Natural killer cell (primary cell): Measurements from ENCODE around the gene NRXN3. TPM values are rescaled to one million over a fixed set of nuclear protein-coding genes. Genes with fewer than 3 reads are reported as not detected.

ENCODE experiments used
- ATAC-seq, 3 donors: fragments of 150-1000 bp in 2 of 3; fragments of 200-7000 bp in 1 of 3; cut with Tn5 transposase; 1 replicate in 1 of 3; 2 replicates in 2 of 3; pipeline ENCODE4 v1.10.0; 2021; ENCODE audit warnings: mild to moderate bottlenecking in 2 of 3, moderate library complexity in 2 of 3
- DNase-seq, 2 donors: peaks; one replicate each; pipeline versions ENCODE4 v3.0.0 to v3.0.0-alpha.2; 2013 to 2021; ENCODE audit warnings: mixed read lengths in 1 of 2
- H3K27ac ChIP-seq: one replicate; pipeline ENCODE4 v1.5.1; 2013; ENCODE audit warnings: mild to moderate bottlenecking, low read length
- H3K27me3 ChIP-seq: one replicate; pipeline ENCODE4 v1.6.1; 2013; ENCODE audit warnings: low read length; ENCODE audit not compliant: control insufficient read depth, insufficient read depth
- H3K36me3 ChIP-seq: one replicate; pipeline ENCODE4 v1.6.1; 2013; ENCODE audit warnings: low read length; ENCODE audit not compliant: control insufficient read depth, insufficient read depth
- H3K4me1 ChIP-seq: one replicate; pipeline ENCODE4 v1.6.1; 2013; ENCODE audit warnings: low read length; ENCODE audit not compliant: control insufficient read depth, insufficient read depth
- H3K4me3 ChIP-seq: one replicate; pipeline ENCODE4 v1.5.1; 2013; ENCODE audit warnings: low read length
- H3K9me3 ChIP-seq: one replicate; pipeline ENCODE4 v1.6.1; 2013; ENCODE audit warnings: low read length; ENCODE audit not compliant: control insufficient read depth, insufficient read depth
- H3K27ac Mint-ChIP-seq, 2 donors: one replicate each; pipeline ENCODE4 v1.8.0; 2022; ENCODE audit warnings: mild to moderate bottlenecking in 2 of 2, mixed read lengths in 2 of 2, moderate library complexity in 1 of 2
- H3K27me3 Mint-ChIP-seq, 2 donors: one replicate each; pipeline ENCODE4 v1.8.0; 2022; ENCODE audit warnings: low read depth in 2 of 2, mixed read lengths in 2 of 2
- H3K36me3 Mint-ChIP-seq: one replicate; pipeline ENCODE4 v1.8.0; 2022; ENCODE audit warnings: mixed read lengths
- H3K4me1 Mint-ChIP-seq, 2 donors: one replicate each; pipeline ENCODE4 v1.8.0; 2022; ENCODE audit warnings: mixed read lengths in 2 of 2
- H3K4me3 Mint-ChIP-seq: one replicate; pipeline ENCODE4 v1.8.0; 2022; ENCODE audit warnings: mild to moderate bottlenecking, moderate library complexity, mixed read lengths
- H3K9me3 Mint-ChIP-seq, 2 donors: one replicate each; pipeline ENCODE4 v1.8.0; 2022; ENCODE audit warnings: mixed read lengths in 2 of 2
- CTCF ChIP-seq: fragments of 200-600 bp; IDR thresholded peaks from one replicate; pipeline ENCODE4 v1.8.0; 2022; ENCODE audit warnings: antibody characterized with exemption
- WGBS: methylation state at CpG from one replicate; pipeline ENCODE4 v1.1.7; 2013; ENCODE audit warnings: missing lambda C conversion rate; ENCODE audit not compliant: insufficient coverage; 5-methylcytosine and 5-hydroxymethylcytosine counted together
- intact Hi-C: fragments of 100-400 bp; cut with micrococcal nuclease; formaldehyde crosslinking; loops from one replicate; pipeline ENCODE4 v1.14.2; 2022
- total RNA-seq, 4 donors: library from RNA; stranded (reverse); fragments of 120-200 nt in 1 of 4; gene quantifications; one replicate each; pipeline versions ENCODE4 v1.2.3 to v1.2.4, GENCODE V29; 2013 to 2022

NRXN3 gene
- total RNA-seq, 3 donors from 2014 or later (not counting 1 experiment from before 2014, with no cell fraction given): not detected

GRCh38 chr14:79528828-79529416, 1358.7 kb downstream of the NRXN3 start:
- Mint-ChIP-seq H3K4me1 (no peaks in the 10 kb centered on the region), H3K27me3 (no peaks in the 10 kb centered on the region), H3K27ac (no peak overlapping the region), H3K4me3 (no peak overlapping the region), H3K9me3 (peaks cover 6 to 7% of the 10 kb centered on the region in 2 donors), H3K36me3 (no peaks in the 10 kb centered on the region)
- H3K27me3 ChIP-seq: no peaks in the 10 kb centered on the region
- intact Hi-C loops: no loop called here
- WGBS: 90% methylated on average over 10 of the region's 16 CpGs
- H3K4me3 ChIP-seq: no peak overlapping the region
- ATAC-seq (no peak), DNase-seq (no peak)
- no peaks in the 10 kb centered on the region for H3K36me3 ChIP-seq
- no peak overlapping the region for H3K27ac ChIP-seq
- H3K4me1 ChIP-seq: no peaks in the 10 kb centered on the region
- TF ChIP-seq CTCF: no peak
- no peaks in the 10 kb centered on the region for H3K9me3 ChIP-seq

- no peak overlapping the region for H3K4me3 ChIP-seq
- peaks cover 4% of the 10 kb centered on the region in 2 donors for H3K9me3 Mint-ChIP-seq
- H3K9me3 ChIP-seq: no peaks in the 10 kb centered on the region
- H3K36me3 Mint-ChIP-seq: no peaks in the 10 kb centered on the region
- H3K4me1 ChIP-seq: no peaks in the 10 kb centered on the region
- ATAC-seq (no peak), DNase-seq (no peak)
- TF ChIP-seq CTCF: no peak
- intact Hi-C loops: no loop called here
- no peaks in the 10 kb centered on the region for H3K4me1 Mint-ChIP-seq
- H3K27me3 Mint-ChIP-seq: no peaks in the 10 kb centered on the region
- H3K4me3 Mint-ChIP-seq: no peak overlapping the region
- H3K27me3 ChIP-seq: no peaks in the 10 kb centered on the region
- WGBS: 100% methylated on average over 1 of the region's 1 CpG
- H3K27ac Mint-ChIP-seq: no peak overlapping the region
- H3K36me3 ChIP-seq: no peaks in the 10 kb centered on the region
- no peak overlapping the region for H3K27ac ChIP-seq
Observed at GRCh38 chr14:79530555-79530954, 1360.4 kb downstream of the NRXN3 start.

- ATAC-seq: no peak
- no peaks in the 10 kb centered on the region for H3K4me1 Mint-ChIP-seq
Observed at GRCh38 chr14:79534703-79535353, 1364.7 kb downstream of the NRXN3 start.

More at GRCh38 chr14:79534703-79535353, 1364.7 kb downstream of the NRXN3 start:
- no peaks in the 10 kb centered on the region for H3K27me3 ChIP-seq
- H3K4me3 Mint-ChIP-seq: no peak overlapping the region
- TF ChIP-seq CTCF: no peak
- intact Hi-C loops: no loop called here
- H3K4me1 ChIP-seq: no peaks in the 10 kb centered on the region
- H3K9me3 Mint-ChIP-seq: peaks cover 10 to 14% of the 10 kb centered on the region in 2 donors
- DNase-seq: no peak
- H3K27me3 Mint-ChIP-seq: no peaks in the 10 kb centered on the region
- H3K27ac ChIP-seq: no peak overlapping the region
- H3K9me3 ChIP-seq: peaks cover 4% of the 10 kb centered on the region
- H3K36me3 ChIP-seq: no peaks in the 10 kb centered on the region
- no peak overlapping the region for H3K4me3 ChIP-seq
- no peaks in the 10 kb centered on the region for H3K36me3 Mint-ChIP-seq
- WGBS: 73% methylated on average over 7 of the region's 8 CpGs
- no peak overlapping the region for H3K27ac Mint-ChIP-seq
